PC-9 (cell line): ENCODE measurements around the gene KRT35.

Source experiments
- CTCF ChIP-seq: fragments of 200-600 bp; sonication (generic); conservative IDR thresholded peaks from 2 replicates; pipeline ENCODE4 v1.6.1; 2017; ENCODE audit warnings: mixed run types, antibody characterized with exemption, mild to moderate bottlenecking, moderate library complexity
- EZH2 ChIP-seq: fragments of 200-600 bp; sonication (generic); IDR thresholded peaks from 2 replicates; pipeline ENCODE4 v1.8.0; 2017; ENCODE audit warnings: antibody characterized with exemption, low read depth

- TF ChIP-seq CTCF, result no peak
- TF ChIP-seq EZH2, result no peak
These were observed 36.3 kb downstream of the KRT35 start for GRCh38 chr17:41444640-41445039.
